ENCODE measurements around the gene NGEF. TPM values are rescaled to one million over a fixed set of nuclear protein-coding genes. Genes with fewer than 3 reads are reported as not detected.
A peak's percentile ranks its signal among the peaks of the same experiment; 100 is the strongest.

The NGEF gene
- total RNA-seq, 1 donor from 2014 or later, result 1.2 TPM

DNA sequence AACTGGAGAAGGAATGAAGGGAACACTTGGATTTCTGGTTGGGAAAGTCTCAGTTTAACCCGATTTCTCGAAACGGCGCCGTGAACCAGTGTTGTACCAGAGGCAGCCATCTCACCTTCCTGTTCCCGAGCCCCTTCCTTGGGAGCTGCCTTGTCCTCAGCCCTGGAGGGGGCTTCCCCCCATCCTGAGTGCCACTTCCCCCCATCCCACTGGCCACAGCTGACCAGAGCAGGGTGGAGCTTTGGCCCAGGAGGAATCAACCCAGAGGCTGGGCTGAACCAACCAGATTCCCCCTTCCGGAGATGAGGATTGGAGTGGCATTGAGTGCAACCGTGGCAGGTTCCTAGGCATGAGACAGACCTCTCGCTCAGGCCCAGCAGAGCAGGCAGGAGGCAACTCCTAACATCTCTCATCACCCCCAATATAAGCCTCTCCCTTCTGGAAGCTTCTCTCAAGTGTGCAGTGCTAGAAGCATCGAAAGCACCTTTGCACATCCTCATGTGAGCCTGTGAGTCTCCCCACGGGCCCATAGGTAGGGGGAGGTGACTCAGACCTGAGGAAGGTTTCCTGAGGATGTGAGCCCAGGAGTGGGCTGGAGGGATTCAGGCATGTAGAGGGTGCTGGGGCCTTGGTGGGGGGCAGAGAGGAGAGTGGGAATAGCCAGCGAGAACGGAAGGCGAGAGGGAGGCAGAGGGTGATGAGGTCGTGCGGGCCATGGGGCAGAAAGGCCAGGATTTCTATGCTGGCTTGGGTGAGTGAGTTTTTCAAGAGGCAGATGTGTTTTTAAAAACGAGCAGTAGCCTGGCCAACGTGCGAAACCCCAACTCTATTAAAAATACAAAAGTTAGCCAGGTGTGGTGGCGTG, 11.9 kb downstream of the NGEF start:
- TF ChIP-seq, protein P1, sequence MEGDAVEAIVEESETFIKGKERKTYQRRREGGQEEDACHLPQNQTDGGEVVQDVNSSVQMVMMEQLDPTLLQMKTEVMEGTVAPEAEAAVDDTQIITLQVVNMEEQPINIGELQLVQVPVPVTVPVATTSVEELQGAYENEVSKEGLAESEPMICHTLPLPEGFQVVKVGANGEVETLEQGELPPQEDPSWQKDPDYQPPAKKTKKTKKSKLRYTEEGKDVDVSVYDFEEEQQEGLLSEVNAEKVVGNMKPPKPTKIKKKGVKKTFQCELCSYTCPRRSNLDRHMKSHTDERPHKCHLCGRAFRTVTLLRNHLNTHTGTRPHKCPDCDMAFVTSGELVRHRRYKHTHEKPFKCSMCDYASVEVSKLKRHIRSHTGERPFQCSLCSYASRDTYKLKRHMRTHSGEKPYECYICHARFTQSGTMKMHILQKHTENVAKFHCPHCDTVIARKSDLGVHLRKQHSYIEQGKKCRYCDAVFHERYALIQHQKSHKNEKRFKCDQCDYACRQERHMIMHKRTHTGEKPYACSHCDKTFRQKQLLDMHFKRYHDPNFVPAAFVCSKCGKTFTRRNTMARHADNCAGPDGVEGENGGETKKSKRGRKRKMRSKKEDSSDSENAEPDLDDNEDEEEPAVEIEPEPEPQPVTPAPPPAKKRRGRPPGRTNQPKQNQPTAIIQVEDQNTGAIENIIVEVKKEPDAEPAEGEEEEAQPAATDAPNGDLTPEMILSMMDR (IDR thresholded peaks at IDR 0.05; ENCODE audit: unreplicated experiment), result no peak
- H3K4me1 Mint-ChIP-seq (ENCODE audit: low read depth), result no peaks in the 10 kb centered on the region
- H3K9me3 Mint-ChIP-seq (ENCODE audit: low read depth), result no peaks in the 10 kb centered on the region
- H3K27me3 Mint-ChIP-seq, result peaks cover 16% of the 10 kb centered on the region
- H3K27ac Mint-ChIP-seq, result no peak overlapping the region
- no peaks in the 10 kb centered on the region for H3K36me3 Mint-ChIP-seq (ENCODE audit: insufficient read depth)
- H3K4me3 Mint-ChIP-seq (ENCODE audit: low read depth), result no peak overlapping the region
- DNase-seq (ENCODE audit: low spot score, unreplicated experiment), result no peak

DNA sequence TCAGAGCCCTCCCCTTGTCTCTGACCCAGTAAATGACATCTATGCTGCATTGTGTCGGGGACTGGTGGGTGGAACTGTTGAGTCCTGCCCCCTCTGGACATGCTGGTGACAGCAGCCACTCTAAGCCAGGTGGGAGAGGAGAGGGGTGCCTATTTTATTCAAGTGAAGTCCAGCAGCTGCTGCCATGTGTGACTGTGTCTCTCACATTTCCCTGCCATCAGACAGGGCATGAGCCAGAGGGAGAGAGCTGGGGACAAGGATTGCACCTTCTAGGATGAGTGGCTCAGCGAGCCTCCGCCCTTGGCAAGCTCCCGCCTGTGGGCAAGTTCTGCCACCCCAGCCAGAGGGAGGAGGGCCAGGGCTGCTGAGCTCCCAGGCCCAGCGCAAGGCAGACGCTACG, 13.7 kb downstream of the NGEF start:
- Mint-ChIP-seq H3K36me3 (ENCODE audit: insufficient read depth) (no peaks in the 10 kb centered on the region), H3K4me1 (ENCODE audit: low read depth) (no peaks in the 10 kb centered on the region), H3K27ac (peak overlapping the region; percentile 43), H3K9me3 (ENCODE audit: low read depth) (no peaks in the 10 kb centered on the region), H3K27me3 (peaks cover 9% of the 10 kb centered on the region), H3K4me3 (ENCODE audit: low read depth) (no peak overlapping the region)
- TF ChIP-seq, protein P1 (IDR thresholded peaks at IDR 0.05; ENCODE audit: unreplicated experiment), result no peak
- DNase-seq (ENCODE audit: low spot score, unreplicated experiment), result no peak

DNA sequence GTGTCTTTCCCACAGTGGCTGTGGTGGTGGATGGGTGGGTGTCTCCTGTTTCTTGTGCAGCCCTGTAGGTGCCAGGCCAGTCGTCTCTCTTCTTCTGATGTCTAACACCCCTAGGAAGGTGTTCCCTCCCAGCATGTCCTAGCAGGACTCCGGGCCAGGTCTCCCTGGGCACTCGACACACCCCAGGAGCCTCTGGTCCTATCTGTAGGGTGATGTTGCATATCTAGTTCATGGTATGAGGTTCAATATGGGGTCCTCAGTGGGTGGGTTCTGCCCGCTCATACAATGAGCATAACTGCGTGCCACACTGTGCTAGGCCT, 14.4 kb downstream of the NGEF start:
- H3K27me3 Mint-ChIP-seq, result peaks cover 4% of the 10 kb centered on the region
- H3K27ac Mint-ChIP-seq, result no peak overlapping the region
- H3K36me3 Mint-ChIP-seq (ENCODE audit: insufficient read depth), result no peaks in the 10 kb centered on the region
- H3K9me3 Mint-ChIP-seq (ENCODE audit: low read depth), result no peaks in the 10 kb centered on the region
- TF ChIP-seq, protein P1 (IDR thresholded peaks at IDR 0.05; ENCODE audit: unreplicated experiment), result no peak
- no peak for DNase-seq (ENCODE audit: low spot score, unreplicated experiment)
- H3K4me3 Mint-ChIP-seq (ENCODE audit: low read depth), result no peak overlapping the region
- no peaks in the 10 kb centered on the region for H3K4me1 Mint-ChIP-seq (ENCODE audit: low read depth)

DNA sequence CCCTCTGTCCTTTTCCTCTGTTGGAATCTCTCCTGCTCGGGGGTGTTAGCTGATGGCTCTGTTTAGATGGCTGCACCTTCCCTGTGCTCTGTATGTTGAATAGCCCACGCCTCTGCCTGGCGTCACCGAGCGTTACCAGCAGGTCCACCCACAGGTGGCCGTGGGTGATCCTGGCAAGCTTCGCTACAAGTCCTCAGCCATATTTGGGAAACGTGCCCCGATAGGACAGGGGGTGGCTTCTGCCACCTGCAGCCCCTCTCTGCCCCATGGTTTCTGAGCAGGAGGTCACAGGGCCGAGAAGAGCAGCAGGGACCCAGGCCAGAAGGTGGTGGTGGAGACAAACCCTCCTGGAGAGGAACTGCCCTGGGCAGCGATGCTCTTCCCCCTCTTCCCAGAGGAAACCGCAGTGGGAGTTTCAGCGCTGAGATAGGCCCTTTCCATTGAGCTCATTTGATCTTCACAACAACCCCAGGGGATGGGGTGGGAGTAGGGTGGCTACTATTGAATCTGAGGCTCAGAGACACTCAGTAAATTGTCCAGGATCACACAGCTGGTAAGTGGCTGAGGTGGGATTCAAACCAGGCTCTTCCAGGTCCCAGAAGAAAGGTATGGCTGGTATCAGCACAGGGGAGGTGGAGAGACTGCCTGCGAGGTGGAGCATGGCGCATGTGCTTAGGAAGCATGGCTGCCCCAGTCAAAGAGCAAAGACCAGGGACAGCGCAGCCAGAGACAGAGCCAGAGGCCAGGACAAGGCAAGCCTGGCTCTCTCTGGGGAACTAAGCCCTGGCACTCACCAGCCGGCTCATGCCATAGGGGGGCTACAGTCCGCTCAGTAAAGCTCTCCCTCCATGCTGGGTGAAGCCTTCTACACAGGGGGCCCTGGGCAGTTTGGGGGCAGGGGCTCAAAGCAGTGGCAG, 15.0 kb downstream of the NGEF start:
- Mint-ChIP-seq H3K9me3 (ENCODE audit: low read depth) (no peaks in the 10 kb centered on the region), H3K4me1 (ENCODE audit: low read depth) (no peaks in the 10 kb centered on the region), H3K27ac (no peak overlapping the region), H3K27me3 (no peaks in the 10 kb centered on the region), H3K4me3 (ENCODE audit: low read depth) (no peak overlapping the region), H3K36me3 (ENCODE audit: insufficient read depth) (no peaks in the 10 kb centered on the region)
- TF ChIP-seq, protein P1 (IDR thresholded peaks at IDR 0.05; ENCODE audit: unreplicated experiment), result no peak
- DNase-seq (ENCODE audit: low spot score, unreplicated experiment), result no peak

DNA sequence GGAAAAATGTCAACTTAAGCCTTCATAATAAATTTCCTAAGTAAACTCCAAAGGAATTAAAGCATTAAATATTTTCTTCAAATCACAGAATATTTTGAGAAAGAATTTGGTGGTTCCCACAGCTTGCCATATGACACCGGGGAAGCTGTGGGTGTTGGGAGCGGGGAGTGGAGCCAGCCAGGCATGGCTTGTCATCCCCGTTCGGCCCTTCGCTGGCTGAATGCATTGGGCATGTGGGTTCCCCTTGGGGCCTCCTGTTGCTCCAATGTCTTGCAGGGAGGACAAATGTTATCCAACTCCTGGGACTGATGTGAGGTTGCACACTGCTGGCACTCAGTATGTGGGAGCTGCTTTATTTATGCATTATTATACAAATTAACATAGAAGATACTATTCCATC, 18.6 kb downstream of the NGEF start:
- no peak for DNase-seq (ENCODE audit: low spot score, unreplicated experiment)
- TF ChIP-seq, protein P1 (IDR thresholded peaks at IDR 0.05; ENCODE audit: unreplicated experiment), result no peak
- no peak overlapping the region for H3K4me3 Mint-ChIP-seq (ENCODE audit: low read depth)

More for the DNA sequence above, 18.6 kb downstream of the NGEF start:
- Mint-ChIP-seq H3K27ac (no peak overlapping the region), H3K4me1 (ENCODE audit: low read depth) (no peaks in the 10 kb centered on the region), H3K36me3 (ENCODE audit: insufficient read depth) (no peaks in the 10 kb centered on the region), H3K27me3 (no peaks in the 10 kb centered on the region), H3K9me3 (ENCODE audit: low read depth) (no peaks in the 10 kb centered on the region)
